ENCODE data around the gene HEXD.

The HEXD gene

GRCh38 chr17:82384730-82385481, 33.2 kb upstream of the HEXD start:
- H3K4me3 ChIP-seq (ENCODE audit: control insufficient read depth, low read depth, low read length) = no peak overlapping the region
- no peak for TF ChIP-seq CTCF (IDR thresholded peaks at IDR 0.05; ENCODE audit: control insufficient read depth, insufficient read depth, low read depth, low read length, missing control alignments)
- no peak for DNase-seq (ENCODE audit: low read depth)

GRCh38 chr17:82385559-82386254, 32.4 kb upstream of the HEXD start:
- H3K4me3 ChIP-seq (ENCODE audit: control insufficient read depth, low read depth, low read length) = no peak overlapping the region
- no peak for TF ChIP-seq CTCF (IDR thresholded peaks at IDR 0.05; ENCODE audit: control insufficient read depth, insufficient read depth, low read depth, low read length, missing control alignments)
- no peak for DNase-seq (ENCODE audit: low read depth)

- no peak for DNase-seq (ENCODE audit: low read depth)
- no peak overlapping the region for H3K4me3 ChIP-seq (ENCODE audit: control insufficient read depth, low read depth, low read length)
Measured at GRCh38 chr17:82386255-82386831, 31.8 kb upstream of the HEXD start.

GRCh38 chr17:82386881-82387704, 31.1 kb upstream of the HEXD start:
- no peak for DNase-seq (ENCODE audit: low read depth)
- TF ChIP-seq CTCF (IDR thresholded peaks at IDR 0.05; ENCODE audit: control insufficient read depth, insufficient read depth, low read depth, low read length, missing control alignments) = no peak
- no peak overlapping the region for H3K4me3 ChIP-seq (ENCODE audit: control insufficient read depth, low read depth, low read length)

More at GRCh38 chr17:82386255-82386831, 31.8 kb upstream of the HEXD start:
- TF ChIP-seq CTCF (IDR thresholded peaks at IDR 0.05; ENCODE audit: control insufficient read depth, insufficient read depth, low read depth, low read length, missing control alignments) = no peak

- no peak for TF ChIP-seq CTCF (IDR thresholded peaks at IDR 0.05; ENCODE audit: control insufficient read depth, insufficient read depth, low read depth, low read length, missing control alignments)
- DNase-seq (ENCODE audit: low read depth) = no peak
- H3K4me3 ChIP-seq (ENCODE audit: control insufficient read depth, low read depth, low read length) = no peak overlapping the region
Measured at GRCh38 chr17:82387705-82388106, 30.4 kb upstream of the HEXD start.

GRCh38 chr17:82388223-82388921, 29.8 kb upstream of the HEXD start:
- DNase-seq (ENCODE audit: low read depth) = no peak
- TF ChIP-seq CTCF (IDR thresholded peaks at IDR 0.05; ENCODE audit: control insufficient read depth, insufficient read depth, low read depth, low read length, missing control alignments) = no peak
- H3K4me3 ChIP-seq (ENCODE audit: control insufficient read depth, low read depth, low read length) = no peak overlapping the region

All from AG09309 (cell line).